Astrocyte (in vitro differentiated cells and primary cell): ENCODE measurements around the gene GNG14. TPM values are rescaled to one million over a fixed set of nuclear protein-coding genes. Genes with fewer than 3 reads are reported as not detected.

Experiments
- DNase-seq: peaks from one replicate; pipeline ENCODE4 v3.0.0-alpha.2; 2010; ENCODE audit warnings: low read depth
- FAIRE-seq: peaks from 2 replicates; lab custom pipeline; 2011; peaks lifted over from hg19 to GRCh38; lab: Jason Lieb, UNC
- H2AFZ ChIP-seq: 2 replicates; pipeline ENCODE4 v1.6.0; 2012; ENCODE audit warnings: low read depth, low read length, inconsistent platforms
- H3K27ac ChIP-seq: 2 replicates; pipeline ENCODE4 v1.5.1; 2011; ENCODE audit warnings: low read depth, low read length, inconsistent platforms
- H3K27me3 ChIP-seq: 2 replicates; pipeline ENCODE4 v1.6.0; 2011; ENCODE audit warnings: low read length, inconsistent platforms; ENCODE audit not compliant: insufficient read depth
- H3K36me3 ChIP-seq: 2 replicates; pipeline ENCODE4 v1.5.1; 2011; ENCODE audit warnings: low read length, inconsistent platforms; ENCODE audit not compliant: insufficient read depth
- H3K4me1 ChIP-seq: 2 replicates; pipeline ENCODE4 v1.5.1; 2011; ENCODE audit warnings: low read length, inconsistent platforms; ENCODE audit not compliant: insufficient read depth
- H3K4me2 ChIP-seq: 2 replicates; pipeline ENCODE4 v1.6.0; 2012; ENCODE audit warnings: low read length, inconsistent platforms
- H3K4me3 ChIP-seq: 2 replicates; pipeline ENCODE4 v1.5.1; 2011; ENCODE audit warnings: low read depth, mild to moderate bottlenecking, low read length, inconsistent platforms; ENCODE audit not compliant: insufficient read depth
- H3K79me2 ChIP-seq: 2 replicates; pipeline ENCODE4 v1.6.0; 2012; ENCODE audit warnings: mild to moderate bottlenecking, low read length, inconsistent platforms; ENCODE audit not compliant: insufficient read depth
- H3K9ac ChIP-seq: 2 replicates; pipeline ENCODE4 v1.6.0; 2012; ENCODE audit warnings: mild to moderate bottlenecking, low read length, inconsistent platforms
- H3K9me3 ChIP-seq: 2 replicates; pipeline ENCODE4 v1.5.1; 2012; ENCODE audit warnings: low read depth, mild to moderate bottlenecking, low read length, inconsistent platforms; ENCODE audit not compliant: insufficient read depth
- H4K20me1 ChIP-seq: 2 replicates; pipeline ENCODE4 v1.6.0; 2012; ENCODE audit warnings: low read length, inconsistent platforms; ENCODE audit not compliant: insufficient read depth
- H3K27ac Mint-ChIP-seq: one replicate; pipeline ENCODE4 v1.8.0; 2021; ENCODE audit warnings: mild to moderate bottlenecking, mixed read lengths; ENCODE audit not compliant: unreplicated experiment
- H3K27me3 Mint-ChIP-seq: one replicate; pipeline ENCODE4 v1.8.0; 2021; ENCODE audit warnings: low read depth, mixed read lengths; ENCODE audit not compliant: unreplicated experiment
- H3K36me3 Mint-ChIP-seq: one replicate; pipeline ENCODE4 v1.8.0; 2021; ENCODE audit warnings: low read depth, mixed read lengths; ENCODE audit not compliant: unreplicated experiment
- H3K4me1 Mint-ChIP-seq: one replicate; pipeline ENCODE4 v1.8.0; 2021; ENCODE audit warnings: low read depth, mixed read lengths; ENCODE audit not compliant: unreplicated experiment
- H3K4me3 Mint-ChIP-seq: one replicate; pipeline ENCODE4 v1.8.0; 2021; ENCODE audit warnings: mild to moderate bottlenecking, moderate library complexity, mixed read lengths; ENCODE audit not compliant: unreplicated experiment
- H3K9me3 Mint-ChIP-seq: one replicate; pipeline ENCODE4 v1.8.0; 2021; ENCODE audit warnings: mild to moderate bottlenecking, mixed read lengths; ENCODE audit not compliant: unreplicated experiment
- CTCF ChIP-seq: IDR thresholded peaks from 2 replicates; pipeline ENCODE4 v1.5.1; 2011; ENCODE audit warnings: low read depth, mild to moderate bottlenecking, inconsistent platforms, low read length, moderate library complexity; ENCODE audit not compliant: insufficient read depth
- EZH2 ChIP-seq: IDR thresholded peaks from 2 replicates; pipeline ENCODE4 v1.6.1; 2012; ENCODE audit warnings: mild to moderate bottlenecking, low read length, inconsistent platforms; ENCODE audit not compliant: insufficient read depth
- total RNA-seq: library from RNA; stranded (reverse); gene quantifications from 2 replicates; pipeline ENCODE4 v1.2.1, GENCODE V29; 2021

The GNG14 gene
- total RNA-seq, 1 donor from 2014 or later: not detected

GRCh38 chr19:12672744-12673143, 15.1 kb upstream of the GNG14 start:
- no peak overlapping the region for H3K4me3 Mint-ChIP-seq
- Histone ChIP-seq H3K36me3 (peaks cover 19% of the 10 kb centered on the region), H3K27me3 (no peaks in the 10 kb centered on the region), H2AFZ (no peak overlapping the region), H4K20me1 (peaks cover 33% of the 10 kb centered on the region), H3K4me2 (no peak overlapping the region), H3K9ac (no peak overlapping the region), H3K9me3 (no peaks in the 10 kb centered on the region), H3K79me2 (peaks cover 38% of the 10 kb centered on the region), H3K27ac (no peak overlapping the region), H3K4me3 (no peak overlapping the region), H3K4me1 (peaks cover 14% of the 10 kb centered on the region)
- H3K27ac Mint-ChIP-seq: no peak overlapping the region
- H3K27me3 Mint-ChIP-seq: no peaks in the 10 kb centered on the region
- no peaks in the 10 kb centered on the region for H3K9me3 Mint-ChIP-seq
- peaks cover 15% of the 10 kb centered on the region for H3K36me3 Mint-ChIP-seq
- DNase-seq (no peak), FAIRE-seq (no peak)
- H3K4me1 Mint-ChIP-seq: peaks cover 13% of the 10 kb centered on the region
- TF ChIP-seq CTCF: no peak
- no peak for TF ChIP-seq EZH2

- no peaks in the 10 kb centered on the region for H3K27me3 Mint-ChIP-seq
- no peak overlapping the region for H3K4me3 Mint-ChIP-seq
- H3K27ac ChIP-seq: no peak overlapping the region
- DNase-seq (no peak), FAIRE-seq (no peak)
- peaks cover 3% of the 10 kb centered on the region for H3K4me1 Mint-ChIP-seq
- H3K4me2 ChIP-seq: no peak overlapping the region
- no peak overlapping the region for H2AFZ ChIP-seq
- peaks cover 15% of the 10 kb centered on the region for H3K36me3 Mint-ChIP-seq
- H3K4me3 ChIP-seq: no peak overlapping the region
- TF ChIP-seq CTCF: no peak
- no peak for TF ChIP-seq EZH2
- peaks cover 3% of the 10 kb centered on the region for H3K4me1 ChIP-seq
- no peaks in the 10 kb centered on the region for H3K9me3 Mint-ChIP-seq
- H3K9ac ChIP-seq: no peak overlapping the region
- no peak overlapping the region for H3K27ac Mint-ChIP-seq
- peaks cover 25% of the 10 kb centered on the region for H3K36me3 ChIP-seq
- H4K20me1 ChIP-seq: peaks cover 31% of the 10 kb centered on the region
- H3K9me3 ChIP-seq: no peaks in the 10 kb centered on the region
- H3K79me2 ChIP-seq: peaks cover 30% of the 10 kb centered on the region
- no peaks in the 10 kb centered on the region for H3K27me3 ChIP-seq
Observed at GRCh38 chr19:12675399-12675798, 12.4 kb upstream of the GNG14 start.

GRCh38 chr19:12675940-12676339, 11.9 kb upstream of the GNG14 start:
- Histone ChIP-seq H3K4me2 (no peak overlapping the region), H3K4me3 (no peak overlapping the region), H4K20me1 (peaks cover 31% of the 10 kb centered on the region), H3K4me1 (no peaks in the 10 kb centered on the region), H2AFZ (no peak overlapping the region), H3K9me3 (no peaks in the 10 kb centered on the region), H3K9ac (no peak overlapping the region), H3K27me3 (no peaks in the 10 kb centered on the region), H3K36me3 (peaks cover 25% of the 10 kb centered on the region), H3K27ac (no peak overlapping the region), H3K79me2 (peaks cover 26% of the 10 kb centered on the region)
- Mint-ChIP-seq H3K36me3 (peaks cover 15% of the 10 kb centered on the region), H3K4me3 (no peak overlapping the region), H3K27me3 (no peaks in the 10 kb centered on the region), H3K27ac (no peak overlapping the region), H3K9me3 (no peaks in the 10 kb centered on the region), H3K4me1 (peaks cover 3% of the 10 kb centered on the region)
- FAIRE-seq (no peak), DNase-seq (no peak)
- TF ChIP-seq EZH2: no peak
- no peak for TF ChIP-seq CTCF
